ENCODE data around the gene HDAC1. TPM values are rescaled to one million over a fixed set of nuclear protein-coding genes. Genes with fewer than 3 reads are reported as not detected.
A peak's percentile ranks its signal among the peaks of the same experiment; 100 is the strongest.

HDAC1 gene
- total and polyA plus RNA-seq, 10 of the 15 experiments (the other 5 are each of a cell fraction or from before 2014, with no cell fraction given) = 147 to 331 (median 168) TPM

DNA sequence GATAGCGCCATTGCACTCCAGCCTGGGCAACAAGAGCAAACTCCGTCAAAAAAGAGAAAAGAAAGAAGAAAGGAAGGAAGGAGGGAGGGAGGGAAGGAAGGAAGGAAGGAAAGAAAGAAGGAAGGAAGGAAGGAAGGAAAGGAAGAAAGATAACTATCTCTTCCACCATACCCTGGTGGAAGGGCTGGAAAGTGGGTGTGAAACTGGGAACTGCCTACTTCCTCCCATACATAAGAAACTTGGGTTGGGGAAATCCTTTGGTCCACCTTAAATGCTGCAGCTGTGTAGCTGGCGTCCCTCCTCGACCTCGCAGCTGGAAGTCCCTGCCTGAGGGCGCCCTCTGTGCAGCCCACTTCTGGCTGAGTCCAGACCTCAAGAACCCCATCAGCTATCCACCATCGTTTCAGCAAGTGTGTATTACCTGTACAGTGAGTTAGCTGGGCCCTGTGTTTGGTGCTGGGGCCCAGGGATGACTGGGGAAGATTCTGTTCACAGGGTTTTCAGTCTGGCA lies 49.5 kb upstream of the HDAC1 start (continued):
- TF ChIP-seq, protein P1, sequence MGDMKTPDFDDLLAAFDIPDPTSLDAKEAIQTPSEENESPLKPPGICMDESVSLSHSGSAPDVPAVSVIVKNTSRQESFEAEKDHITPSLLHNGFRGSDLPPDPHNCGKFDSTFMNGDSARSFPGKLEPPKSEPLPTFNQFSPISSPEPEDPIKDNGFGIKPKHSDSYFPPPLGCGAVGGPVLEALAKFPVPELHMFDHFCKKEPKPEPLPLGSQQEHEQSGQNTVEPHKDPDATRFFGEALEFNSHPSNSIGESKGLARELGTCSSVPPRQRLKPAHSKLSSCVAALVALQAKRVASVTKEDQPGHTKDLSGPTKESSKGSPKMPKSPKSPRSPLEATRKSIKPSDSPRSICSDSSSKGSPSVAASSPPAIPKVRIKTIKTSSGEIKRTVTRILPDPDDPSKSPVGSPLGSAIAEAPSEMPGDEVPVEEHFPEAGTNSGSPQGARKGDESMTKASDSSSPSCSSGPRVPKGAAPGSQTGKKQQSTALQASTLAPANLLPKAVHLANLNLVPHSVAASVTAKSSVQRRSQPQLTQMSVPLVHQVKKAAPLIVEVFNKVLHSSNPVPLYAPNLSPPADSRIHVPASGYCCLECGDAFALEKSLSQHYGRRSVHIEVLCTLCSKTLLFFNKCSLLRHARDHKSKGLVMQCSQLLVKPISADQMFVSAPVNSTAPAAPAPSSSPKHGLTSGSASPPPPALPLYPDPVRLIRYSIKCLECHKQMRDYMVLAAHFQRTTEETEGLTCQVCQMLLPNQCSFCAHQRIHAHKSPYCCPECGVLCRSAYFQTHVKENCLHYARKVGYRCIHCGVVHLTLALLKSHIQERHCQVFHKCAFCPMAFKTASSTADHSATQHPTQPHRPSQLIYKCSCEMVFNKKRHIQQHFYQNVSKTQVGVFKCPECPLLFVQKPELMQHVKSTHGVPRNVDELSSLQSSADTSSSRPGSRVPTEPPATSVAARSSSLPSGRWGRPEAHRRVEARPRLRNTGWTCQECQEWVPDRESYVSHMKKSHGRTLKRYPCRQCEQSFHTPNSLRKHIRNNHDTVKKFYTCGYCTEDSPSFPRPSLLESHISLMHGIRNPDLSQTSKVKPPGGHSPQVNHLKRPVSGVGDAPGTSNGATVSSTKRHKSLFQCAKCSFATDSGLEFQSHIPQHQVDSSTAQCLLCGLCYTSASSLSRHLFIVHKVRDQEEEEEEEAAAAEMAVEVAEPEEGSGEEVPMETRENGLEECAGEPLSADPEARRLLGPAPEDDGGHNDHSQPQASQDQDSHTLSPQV (IDR thresholded peaks at IDR 0.05) = no peak
- TF ChIP-seq NR2C1 (IDR thresholded peaks at IDR 0.05) = no peak
- TF ChIP-seq POLR2A (IDR thresholded peaks at IDR 0.05; ENCODE audit: low read depth, low read length) = no peak
- TF ChIP-seq, protein P2, sequence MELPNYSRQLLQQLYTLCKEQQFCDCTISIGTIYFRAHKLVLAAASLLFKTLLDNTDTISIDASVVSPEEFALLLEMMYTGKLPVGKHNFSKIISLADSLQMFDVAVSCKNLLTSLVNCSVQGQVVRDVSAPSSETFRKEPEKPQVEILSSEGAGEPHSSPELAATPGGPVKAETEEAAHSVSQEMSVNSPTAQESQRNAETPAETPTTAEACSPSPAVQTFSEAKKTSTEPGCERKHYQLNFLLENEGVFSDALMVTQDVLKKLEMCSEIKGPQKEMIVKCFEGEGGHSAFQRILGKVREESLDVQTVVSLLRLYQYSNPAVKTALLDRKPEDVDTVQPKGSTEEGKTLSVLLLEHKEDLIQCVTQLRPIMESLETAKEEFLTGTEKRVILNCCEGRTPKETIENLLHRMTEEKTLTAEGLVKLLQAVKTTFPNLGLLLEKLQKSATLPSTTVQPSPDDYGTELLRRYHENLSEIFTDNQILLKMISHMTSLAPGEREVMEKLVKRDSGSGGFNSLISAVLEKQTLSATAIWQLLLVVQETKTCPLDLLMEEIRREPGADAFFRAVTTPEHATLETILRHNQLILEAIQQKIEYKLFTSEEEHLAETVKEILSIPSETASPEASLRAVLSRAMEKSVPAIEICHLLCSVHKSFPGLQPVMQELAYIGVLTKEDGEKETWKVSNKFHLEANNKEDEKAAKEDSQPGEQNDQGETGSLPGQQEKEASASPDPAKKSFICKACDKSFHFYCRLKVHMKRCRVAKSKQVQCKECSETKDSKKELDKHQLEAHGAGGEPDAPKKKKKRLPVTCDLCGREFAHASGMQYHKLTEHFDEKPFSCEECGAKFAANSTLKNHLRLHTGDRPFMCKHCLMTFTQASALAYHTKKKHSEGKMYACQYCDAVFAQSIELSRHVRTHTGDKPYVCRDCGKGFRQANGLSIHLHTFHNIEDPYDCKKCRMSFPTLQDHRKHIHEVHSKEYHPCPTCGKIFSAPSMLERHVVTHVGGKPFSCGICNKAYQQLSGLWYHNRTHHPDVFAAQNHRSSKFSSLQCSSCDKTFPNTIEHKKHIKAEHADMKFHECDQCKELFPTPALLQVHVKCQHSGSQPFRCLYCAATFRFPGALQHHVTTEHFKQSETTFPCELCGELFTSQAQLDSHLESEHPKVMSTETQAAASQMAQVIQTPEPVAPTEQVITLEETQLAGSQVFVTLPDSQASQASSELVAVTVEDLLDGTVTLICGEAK (IDR thresholded peaks at IDR 0.05; ENCODE audit: borderline replicate concordance) = no peak
- TF ChIP-seq, protein P3, sequence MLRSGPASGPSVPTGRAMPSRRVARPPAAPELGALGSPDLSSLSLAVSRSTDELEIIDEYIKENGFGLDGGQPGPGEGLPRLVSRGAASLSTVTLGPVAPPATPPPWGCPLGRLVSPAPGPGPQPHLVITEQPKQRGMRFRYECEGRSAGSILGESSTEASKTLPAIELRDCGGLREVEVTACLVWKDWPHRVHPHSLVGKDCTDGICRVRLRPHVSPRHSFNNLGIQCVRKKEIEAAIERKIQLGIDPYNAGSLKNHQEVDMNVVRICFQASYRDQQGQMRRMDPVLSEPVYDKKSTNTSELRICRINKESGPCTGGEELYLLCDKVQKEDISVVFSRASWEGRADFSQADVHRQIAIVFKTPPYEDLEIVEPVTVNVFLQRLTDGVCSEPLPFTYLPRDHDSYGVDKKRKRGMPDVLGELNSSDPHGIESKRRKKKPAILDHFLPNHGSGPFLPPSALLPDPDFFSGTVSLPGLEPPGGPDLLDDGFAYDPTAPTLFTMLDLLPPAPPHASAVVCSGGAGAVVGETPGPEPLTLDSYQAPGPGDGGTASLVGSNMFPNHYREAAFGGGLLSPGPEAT (IDR thresholded peaks at IDR 0.05; ENCODE audit: low read depth) = no peak
- TF ChIP-seq RAD21 (IDR thresholded peaks at IDR 0.05; ENCODE audit: insufficient read depth, low read depth, low read length) = no peak
- TF ChIP-seq, protein P4, sequence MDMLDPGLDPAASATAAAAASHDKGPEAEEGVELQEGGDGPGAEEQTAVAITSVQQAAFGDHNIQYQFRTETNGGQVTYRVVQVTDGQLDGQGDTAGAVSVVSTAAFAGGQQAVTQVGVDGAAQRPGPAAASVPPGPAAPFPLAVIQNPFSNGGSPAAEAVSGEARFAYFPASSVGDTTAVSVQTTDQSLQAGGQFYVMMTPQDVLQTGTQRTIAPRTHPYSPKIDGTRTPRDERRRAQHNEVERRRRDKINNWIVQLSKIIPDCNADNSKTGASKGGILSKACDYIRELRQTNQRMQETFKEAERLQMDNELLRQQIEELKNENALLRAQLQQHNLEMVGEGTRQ (IDR thresholded peaks at IDR 0.05; ENCODE audit: borderline replicate concordance, low read depth, low read length) = no peak
- peak; percentile 34 to 44; a peak in 2 of 4 replicates for TF ChIP-seq IKZF2 (IDR thresholded peaks at IDR 0.05)
- peak in 1 of 2 experiments; percentile 81; a peak in 2 of 4 replicates for TF ChIP-seq ETV6 (conservative IDR thresholded peaks at IDR 0.05 in 1 of 2, IDR thresholded peaks at IDR 0.05 in 1 of 2; ENCODE audit: borderline replicate concordance in 1 of 2, low read depth in 1 of 2)
- TF ChIP-seq, protein P5, sequence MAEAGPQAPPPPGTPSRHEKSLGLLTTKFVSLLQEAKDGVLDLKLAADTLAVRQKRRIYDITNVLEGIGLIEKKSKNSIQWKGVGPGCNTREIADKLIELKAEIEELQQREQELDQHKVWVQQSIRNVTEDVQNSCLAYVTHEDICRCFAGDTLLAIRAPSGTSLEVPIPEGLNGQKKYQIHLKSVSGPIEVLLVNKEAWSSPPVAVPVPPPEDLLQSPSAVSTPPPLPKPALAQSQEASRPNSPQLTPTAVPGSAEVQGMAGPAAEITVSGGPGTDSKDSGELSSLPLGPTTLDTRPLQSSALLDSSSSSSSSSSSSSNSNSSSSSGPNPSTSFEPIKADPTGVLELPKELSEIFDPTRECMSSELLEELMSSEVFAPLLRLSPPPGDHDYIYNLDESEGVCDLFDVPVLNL (IDR thresholded peaks at IDR 0.05; ENCODE audit: low read depth, low read length) = no peak
- TF ChIP-seq PAX8 (IDR thresholded peaks at IDR 0.05) = no peak
- TF ChIP-seq, protein P6, sequence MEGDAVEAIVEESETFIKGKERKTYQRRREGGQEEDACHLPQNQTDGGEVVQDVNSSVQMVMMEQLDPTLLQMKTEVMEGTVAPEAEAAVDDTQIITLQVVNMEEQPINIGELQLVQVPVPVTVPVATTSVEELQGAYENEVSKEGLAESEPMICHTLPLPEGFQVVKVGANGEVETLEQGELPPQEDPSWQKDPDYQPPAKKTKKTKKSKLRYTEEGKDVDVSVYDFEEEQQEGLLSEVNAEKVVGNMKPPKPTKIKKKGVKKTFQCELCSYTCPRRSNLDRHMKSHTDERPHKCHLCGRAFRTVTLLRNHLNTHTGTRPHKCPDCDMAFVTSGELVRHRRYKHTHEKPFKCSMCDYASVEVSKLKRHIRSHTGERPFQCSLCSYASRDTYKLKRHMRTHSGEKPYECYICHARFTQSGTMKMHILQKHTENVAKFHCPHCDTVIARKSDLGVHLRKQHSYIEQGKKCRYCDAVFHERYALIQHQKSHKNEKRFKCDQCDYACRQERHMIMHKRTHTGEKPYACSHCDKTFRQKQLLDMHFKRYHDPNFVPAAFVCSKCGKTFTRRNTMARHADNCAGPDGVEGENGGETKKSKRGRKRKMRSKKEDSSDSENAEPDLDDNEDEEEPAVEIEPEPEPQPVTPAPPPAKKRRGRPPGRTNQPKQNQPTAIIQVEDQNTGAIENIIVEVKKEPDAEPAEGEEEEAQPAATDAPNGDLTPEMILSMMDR (IDR thresholded peaks at IDR 0.05 in 2 of 3, conservative IDR thresholded peaks at IDR 0.05 in 1 of 3; ENCODE audit: control insufficient read depth in 2 of 3, extremely low read depth in 1 of 3, insufficient read depth in 1 of 3, low read depth in 3 of 3, low read length in 3 of 3) = 0 out of 6 replicates have a peak, but pooled peaks of 1 of the 3 experiments have one; percentile 0

Data from GM12878 (cell line).